Endothelial cell of umbilical vein (primary cell): Measurements from ENCODE around the gene AKAP13. TPM values are rescaled to one million over a fixed set of nuclear protein-coding genes. Genes with fewer than 3 reads are reported as not detected.

Experiments
- BruUV-seq: library from RNA; stranded (reverse); fragments of 400-500 nt; replicated peaks from 2 replicates; lab custom pipeline; 2021; lab: Mats Ljungman, UMichigan
- CTCF ChIA-PET: fragments of 300-600, 350-600 bp; sonication (Branson Sonifier 250); formaldehyde crosslinking; loops from one replicate; lab custom pipeline; 2021; ENCODE audit warnings: antibody characterized with exemption, inconsistent platforms; lab: Charles Lee
- POLR2A ChIA-PET: fragments of 300-600, 350-600 bp; sonication (Branson Sonifier 250); formaldehyde crosslinking; loops from one replicate; lab custom pipeline; 2021; ENCODE audit warnings: antibody characterized with exemption, inconsistent platforms; lab: Charles Lee
- DNase-seq: peaks from one replicate; pipeline ENCODE4 v3.0.0-alpha.2; 2011; ENCODE audit warnings: low read depth, low spot score
- FAIRE-seq: peaks from 2 replicates; lab custom pipeline; 2011; peaks lifted over from hg19 to GRCh38; lab: Jason Lieb, UNC
- H2AFZ ChIP-seq: 2 replicates; pipeline ENCODE4 v1.6.0; 2012; ENCODE audit warnings: low read depth, low read length, control low read depth, inconsistent platforms
- H3K27ac ChIP-seq: 2 replicates; pipeline ENCODE4 v1.5.1; 2011; ENCODE audit warnings: low read depth, mild to moderate bottlenecking, control low read depth, low read length, moderate library complexity; ENCODE audit not compliant: insufficient read depth
- H3K27me3 ChIP-seq, 2 experiments: 2 replicates each; pipeline versions ENCODE4 v1.6.0 to v1.6.1; 2011; ENCODE audit warnings: low read length in 2 of 2, mixed read lengths in 1 of 2; ENCODE audit not compliant: control insufficient read depth in 2 of 2, insufficient read depth in 2 of 2
- H3K36me3 ChIP-seq, 2 experiments: 2 replicates in 1 of 2; 3 replicates in 1 of 2; pipeline ENCODE4 v1.5.1; 2011; ENCODE audit warnings: low read length in 2 of 2, mild to moderate bottlenecking in 1 of 2, moderate library complexity in 1 of 2; ENCODE audit not compliant: control insufficient read depth in 2 of 2, insufficient read depth in 2 of 2; ENCODE audit errors: extremely low read depth in 1 of 2
- H3K4me1 ChIP-seq: 3 replicates; pipeline ENCODE4 v1.5.1; 2011; ENCODE audit warnings: mild to moderate bottlenecking, low read length; ENCODE audit not compliant: control insufficient read depth, insufficient read depth; ENCODE audit errors: extremely low read depth
- H3K4me2 ChIP-seq: 2 replicates; pipeline ENCODE4 v1.6.1; 2011; ENCODE audit warnings: low read length, control low read depth, mixed read lengths; ENCODE audit not compliant: insufficient read depth
- H3K4me3 ChIP-seq, 3 experiments: fragments of 200-600 bp in 1 of 3; sonication (generic), shearing (Covaris generic) in 1 of 3; replicated peaks in 1 of 3; 2 replicates each; pipeline ENCODE4 v1.5.1; 2011 to 2016; ENCODE audit warnings: control low read depth in 3 of 3, low read length in 3 of 3, mild to moderate bottlenecking in 2 of 3, inconsistent platforms in 1 of 3, low read depth in 1 of 3, moderate library complexity in 1 of 3; ENCODE audit not compliant: insufficient read depth in 1 of 3
- H3K79me2 ChIP-seq: 2 replicates; pipeline ENCODE4 v1.6.0; 2012; ENCODE audit warnings: low read length, inconsistent platforms; ENCODE audit not compliant: control insufficient read depth, insufficient read depth
- H3K9ac ChIP-seq: replicated peaks from 2 replicates; pipeline ENCODE3; 2011; ENCODE audit warnings: low read length, control low read depth; ENCODE audit not compliant: insufficient read depth; ENCODE audit errors: extremely low read depth
- H3K9me1 ChIP-seq: replicated peaks from 3 replicates; pipeline ENCODE4 v1.6.0; 2011; ENCODE audit warnings: mild to moderate bottlenecking, low read length; ENCODE audit not compliant: control insufficient read depth, insufficient read depth; ENCODE audit errors: extremely low read depth
- H3K9me3 ChIP-seq: replicated peaks from 2 replicates; pipeline ENCODE4 v1.5.1; 2012; ENCODE audit warnings: low read length, inconsistent platforms; ENCODE audit not compliant: control insufficient read depth, insufficient read depth
- H4K20me1 ChIP-seq: replicated peaks from 2 replicates; pipeline ENCODE3; 2011; ENCODE audit warnings: mild to moderate bottlenecking, low read length; ENCODE audit not compliant: control insufficient read depth, insufficient read depth; ENCODE audit errors: extremely low read depth
- CTCF ChIP-seq, 2 donors: IDR thresholded peaks; 1 replicate in 1 of 2; 2 replicates in 1 of 2; pipeline ENCODE4 v1.5.1; 2011; ENCODE audit warnings: low read length in 2 of 2, mild to moderate bottlenecking in 2 of 2, moderate library complexity in 2 of 2, control low read depth in 1 of 2, inconsistent platforms in 1 of 2, low read depth in 1 of 2; ENCODE audit not compliant: insufficient read depth in 1 of 2; ENCODE audit errors: extremely low read depth in 1 of 2
- EZH2 ChIP-seq: IDR thresholded peaks from 2 replicates; pipeline ENCODE4 v1.6.1; 2012; ENCODE audit warnings: borderline replicate concordance, low read depth, mild to moderate bottlenecking, moderate library complexity, low read length, inconsistent platforms; ENCODE audit not compliant: severe bottlenecking
- FOS ChIP-seq: IDR thresholded peaks from 2 replicates; pipeline ENCODE4 v1.6.1; 2011; ENCODE audit warnings: mild to moderate bottlenecking, low read length, moderate library complexity, borderline replicate concordance; ENCODE audit not compliant: insufficient read depth
- GATA2 ChIP-seq: IDR thresholded peaks from 2 replicates; pipeline ENCODE4 v1.7.0; 2011; ENCODE audit warnings: low read depth, mild to moderate bottlenecking, moderate library complexity, mixed read lengths, low read length; ENCODE audit not compliant: insufficient read length, insufficient read depth
- JUN ChIP-seq: IDR thresholded peaks from 2 replicates; pipeline ENCODE4 v1.6.1; 2011; ENCODE audit warnings: borderline replicate concordance, low read depth; ENCODE audit not compliant: insufficient read length, insufficient read depth
- MAX ChIP-seq: IDR thresholded peaks from 2 replicates; pipeline ENCODE4 v1.6.1; 2011; ENCODE audit not compliant: insufficient read depth, insufficient read length
- MYC ChIP-seq: IDR thresholded peaks from one replicate; pipeline ENCODE4 v1.6.1; 2011; ENCODE audit warnings: mild to moderate bottlenecking, low read depth, low read length
- POLR2A ChIP-seq: IDR thresholded peaks from 2 replicates; pipeline ENCODE4 v1.6.1; 2012; ENCODE audit warnings: low read depth, mild to moderate bottlenecking, control low read depth, low read length
- POLR2AphosphoS5 ChIP-seq: IDR thresholded peaks from 2 replicates; pipeline ENCODE4 v1.6.1; 2012; ENCODE audit warnings: low read depth, mild to moderate bottlenecking, control low read depth, low read length, moderate library complexity; ENCODE audit not compliant: insufficient read depth
- dilution Hi-C: fragments of 300-500 bp; cut with MboI; formaldehyde crosslinking; loops from one replicate; pipeline ENCODE4 v1.15.0; 2019; ENCODE audit warnings: low sequenced_read_pairs; ENCODE audit not compliant: extremely low pct_ligation_motif_present
- intact Hi-C: fragments of 100-400 bp; cut with micrococcal nuclease; formaldehyde crosslinking; loops from one replicate; pipeline ENCODE4 v1.10.0; 2022
- polyA plus RNA-seq, 4 experiments: library from polyadenylated mRNA; depleted of rRNA in 3 of 4; stranded (reverse) in 3 of 4; unstranded in 1 of 4; fragments of >200 nt; gene quantifications; 2 replicates each; pipeline versions ENCODE4 v1.2.1 to v1.2.3, GENCODE V29; 2011 to 2012; ENCODE audit warnings: missing spikeins in 1 of 4
- total RNA-seq: library from RNA; stranded (reverse); gene quantifications from 2 replicates; pipeline ENCODE4 v1.2.3, GENCODE V29; 2021

The AKAP13 gene
- total and polyA plus RNA-seq, 2 donors (not counting 3 experiments of a cell fraction or from before 2014, with no cell fraction given) = 22.8 to 87.8 TPM

GRCh38 chr15:85458764-85459163 lies 78.4 kb downstream of the AKAP13 start:
- ChIA-PET POLR2A (no interaction called here), CTCF (interaction anchor here (1.1 kb wide), 1 partner anchor 19 kb away, joined by 3 read pairs; no protein-coding TSS in a partner anchor)
- no peak overlapping the region for H3K4me2 ChIP-seq
- peaks cover 2% of the 10 kb centered on the region for H3K4me1 ChIP-seq
- no peaks in the 10 kb centered on the region for H3K9me1 ChIP-seq
- H3K79me2 ChIP-seq = peaks cover 24% of the 10 kb centered on the region
- TF ChIP-seq FOS (peak; percentile 21), GATA2 (no peak)
- H2AFZ ChIP-seq = no peak overlapping the region
- H3K27ac ChIP-seq = no peak overlapping the region
- H3K36me3 ChIP-seq = no peaks in the 10 kb centered on the region
- H3K4me3 ChIP-seq = no peak overlapping the region
- dilution Hi-C loops = no loop called here
- no TSS peak for BruUV-seq
- H3K9ac ChIP-seq = no peak overlapping the region
- peak; percentile 68 for FAIRE-seq
- peak; percentile 16 for DNase-seq
- H3K27me3 ChIP-seq = no peaks in the 10 kb centered on the region
- intact Hi-C loops = no loop called here
- no peaks in the 10 kb centered on the region for H4K20me1 ChIP-seq
- no peaks in the 10 kb centered on the region for H3K9me3 ChIP-seq

- CTCF ChIA-PET = interaction anchor here (1.0 to 1.2 kb wide), 2 partner anchors 16 to 19 kb away, joined by 3 read pairs; no protein-coding TSS in a partner anchor
- intact Hi-C loops = no loop called here
- H3K79me2 ChIP-seq = peaks cover 24% of the 10 kb centered on the region
Observed at GRCh38 chr15:85462029-85462428, 81.6 kb downstream of the AKAP13 start.

More at GRCh38 chr15:85462029-85462428, 81.6 kb downstream of the AKAP13 start:
- Histone ChIP-seq H3K4me1 (peaks cover 2% of the 10 kb centered on the region), H3K4me3 (no peak overlapping the region), H3K9me3 (no peaks in the 10 kb centered on the region), H3K9ac (no peak overlapping the region), H3K36me3 (no peaks in the 10 kb centered on the region), H3K27me3 (no peaks in the 10 kb centered on the region), H2AFZ (no peak overlapping the region), H3K9me1 (no peaks in the 10 kb centered on the region), H4K20me1 (peaks cover 2% of the 10 kb centered on the region), H3K4me2 (no peak overlapping the region), H3K27ac (no peak overlapping the region)
- no TSS peak for BruUV-seq
- dilution Hi-C loops = no loop called here
- DNase-seq (no peak), FAIRE-seq (no peak)
- no peak for TF ChIP-seq FOS
- TF ChIP-seq CTCF (IDR thresholded peaks at IDR 0.05; ENCODE audit: extremely low read depth in 1 of 2, insufficient read depth in 1 of 2, low read depth in 1 of 2, low read length in 2 of 2) = no peak
- no peak for TF ChIP-seq MAX
- no peak for TF ChIP-seq POLR2A
- TF ChIP-seq EZH2 = no peak
- no peak for TF ChIP-seq GATA2
- TF ChIP-seq POLR2AphosphoS5 = no peak
- TF ChIP-seq MYC = no peak
- TF ChIP-seq JUN = no peak
- POLR2A ChIA-PET = no interaction called here
